Mammary epithelial cell (primary cell): ENCODE data around the gene MAP1A.

Source experiments
- EZH2 ChIP-seq: IDR thresholded peaks from 2 replicates; pipeline ENCODE4 v1.6.1; 2012; ENCODE audit warnings: low read length, inconsistent platforms, borderline replicate concordance
- TF ChIP-seq, protein P1 (sequence below), 2 donors: IDR thresholded peaks in 1 of 2; conservative IDR thresholded peaks in 1 of 2; 2 replicates each; pipeline ENCODE4 v1.5.1; 2011 to 2012; ENCODE audit warnings: inconsistent platforms in 2 of 2, low read length in 2 of 2, mild to moderate bottlenecking in 2 of 2, control low read depth in 1 of 2, low read depth in 1 of 2; ENCODE audit not compliant: insufficient read depth in 1 of 2; ENCODE audit errors: extremely low read depth in 1 of 2

DNA sequence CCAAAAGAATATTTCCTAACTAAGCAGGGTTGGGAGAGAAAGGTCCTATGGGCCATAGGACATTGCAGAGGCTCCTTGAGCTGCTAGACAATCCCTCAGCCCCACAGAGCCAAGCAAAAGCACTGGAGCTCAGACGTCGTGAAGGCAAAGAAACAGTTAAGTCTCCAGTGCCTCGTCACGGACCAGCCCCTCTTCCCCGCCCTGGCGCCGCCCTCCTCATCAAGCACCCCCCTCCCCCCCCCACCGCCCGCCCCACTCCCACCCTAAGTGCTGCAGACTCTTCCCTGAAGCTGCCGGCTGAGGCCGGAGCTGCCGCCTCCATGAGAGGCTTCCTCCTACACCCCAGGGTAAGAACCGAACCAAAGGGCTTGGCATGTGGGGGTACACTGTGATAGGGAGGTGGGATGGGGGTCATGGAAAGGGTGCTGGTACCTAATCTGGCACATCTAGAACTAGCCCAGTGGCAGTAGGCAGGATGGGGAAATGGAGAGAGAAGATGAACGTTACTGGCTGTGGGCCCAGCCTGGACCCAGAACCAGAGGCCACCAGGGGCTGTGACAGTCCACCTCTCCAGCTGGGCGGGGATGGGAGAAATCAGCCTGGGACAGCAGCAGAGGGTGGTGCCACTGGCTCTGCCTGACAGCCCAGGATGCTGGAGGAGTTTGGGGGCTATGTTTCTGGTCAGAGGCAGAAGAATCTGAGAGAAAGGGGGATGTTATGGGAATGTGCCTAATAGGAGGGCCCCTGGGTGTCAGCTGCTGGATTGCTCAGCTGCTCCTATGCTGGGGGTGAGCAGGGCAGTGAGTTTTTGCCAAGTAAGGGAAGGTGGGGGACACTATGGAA, at the start of gene MAP1A:
- TF ChIP-seq, protein P1, sequence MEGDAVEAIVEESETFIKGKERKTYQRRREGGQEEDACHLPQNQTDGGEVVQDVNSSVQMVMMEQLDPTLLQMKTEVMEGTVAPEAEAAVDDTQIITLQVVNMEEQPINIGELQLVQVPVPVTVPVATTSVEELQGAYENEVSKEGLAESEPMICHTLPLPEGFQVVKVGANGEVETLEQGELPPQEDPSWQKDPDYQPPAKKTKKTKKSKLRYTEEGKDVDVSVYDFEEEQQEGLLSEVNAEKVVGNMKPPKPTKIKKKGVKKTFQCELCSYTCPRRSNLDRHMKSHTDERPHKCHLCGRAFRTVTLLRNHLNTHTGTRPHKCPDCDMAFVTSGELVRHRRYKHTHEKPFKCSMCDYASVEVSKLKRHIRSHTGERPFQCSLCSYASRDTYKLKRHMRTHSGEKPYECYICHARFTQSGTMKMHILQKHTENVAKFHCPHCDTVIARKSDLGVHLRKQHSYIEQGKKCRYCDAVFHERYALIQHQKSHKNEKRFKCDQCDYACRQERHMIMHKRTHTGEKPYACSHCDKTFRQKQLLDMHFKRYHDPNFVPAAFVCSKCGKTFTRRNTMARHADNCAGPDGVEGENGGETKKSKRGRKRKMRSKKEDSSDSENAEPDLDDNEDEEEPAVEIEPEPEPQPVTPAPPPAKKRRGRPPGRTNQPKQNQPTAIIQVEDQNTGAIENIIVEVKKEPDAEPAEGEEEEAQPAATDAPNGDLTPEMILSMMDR (conservative IDR thresholded peaks at IDR 0.05 in 1 of 2, IDR thresholded peaks at IDR 0.05 in 1 of 2; ENCODE audit: extremely low read depth in 1 of 2, insufficient read depth in 1 of 2, low read depth in 1 of 2, low read length in 2 of 2), result no peak
- TF ChIP-seq EZH2, result no peak
